ENCODE data around the gene WWTR1.

The WWTR1 gene

DNA sequence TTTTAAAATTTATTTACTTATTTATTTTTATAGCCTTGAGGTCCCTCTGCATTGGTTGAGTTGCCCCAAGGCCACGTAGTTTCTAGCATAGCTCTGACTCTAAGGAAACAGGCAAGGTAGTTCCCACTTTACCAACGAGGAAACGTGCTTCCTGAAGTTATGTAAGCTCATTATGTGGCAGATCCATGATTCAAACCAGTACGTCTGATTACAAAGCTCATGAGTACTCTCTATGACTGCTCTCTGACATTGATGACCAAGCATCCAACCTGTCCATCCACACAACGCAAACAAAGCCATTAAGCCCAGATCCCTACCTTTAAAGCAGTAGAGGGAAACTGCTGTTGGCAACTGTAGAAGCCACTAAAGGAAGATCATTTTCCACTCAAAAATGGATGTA, 25.6 kb downstream of the WWTR1 start:
- POLR2A ChIA-PET = no interaction called here
- TF ChIP-seq, protein P1, sequence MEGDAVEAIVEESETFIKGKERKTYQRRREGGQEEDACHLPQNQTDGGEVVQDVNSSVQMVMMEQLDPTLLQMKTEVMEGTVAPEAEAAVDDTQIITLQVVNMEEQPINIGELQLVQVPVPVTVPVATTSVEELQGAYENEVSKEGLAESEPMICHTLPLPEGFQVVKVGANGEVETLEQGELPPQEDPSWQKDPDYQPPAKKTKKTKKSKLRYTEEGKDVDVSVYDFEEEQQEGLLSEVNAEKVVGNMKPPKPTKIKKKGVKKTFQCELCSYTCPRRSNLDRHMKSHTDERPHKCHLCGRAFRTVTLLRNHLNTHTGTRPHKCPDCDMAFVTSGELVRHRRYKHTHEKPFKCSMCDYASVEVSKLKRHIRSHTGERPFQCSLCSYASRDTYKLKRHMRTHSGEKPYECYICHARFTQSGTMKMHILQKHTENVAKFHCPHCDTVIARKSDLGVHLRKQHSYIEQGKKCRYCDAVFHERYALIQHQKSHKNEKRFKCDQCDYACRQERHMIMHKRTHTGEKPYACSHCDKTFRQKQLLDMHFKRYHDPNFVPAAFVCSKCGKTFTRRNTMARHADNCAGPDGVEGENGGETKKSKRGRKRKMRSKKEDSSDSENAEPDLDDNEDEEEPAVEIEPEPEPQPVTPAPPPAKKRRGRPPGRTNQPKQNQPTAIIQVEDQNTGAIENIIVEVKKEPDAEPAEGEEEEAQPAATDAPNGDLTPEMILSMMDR (IDR thresholded peaks at IDR 0.05; ENCODE audit: control extremely low read depth, extremely low read depth, low read depth, missing control alignments) = no peak
- DNase-seq (ENCODE audit: extremely low spot score) = no peak
- CTCF ChIA-PET = interaction anchor here (0.7 to 1.7 kb wide), 8 partner anchors 9 to 121 kb away, joined by 3 to 7 read pairs (median 4); partner anchors contain the start of gene WWTR1

GRCh38 chr3:149630806-149631205, 27.0 kb downstream of the WWTR1 start:
- CTCF ChIA-PET = interaction anchor here (0.9 to 1.8 kb wide), 7 partner anchors 10 to 569 kb away, joined by 3 to 5 read pairs (median 4); no protein-coding TSS in a partner anchor
- TF ChIP-seq, protein P1 (IDR thresholded peaks at IDR 0.05; ENCODE audit: control extremely low read depth, extremely low read depth, low read depth, missing control alignments) = no peak
- POLR2A ChIA-PET = no interaction called here
- no peak for DNase-seq (ENCODE audit: extremely low spot score)

DNA sequence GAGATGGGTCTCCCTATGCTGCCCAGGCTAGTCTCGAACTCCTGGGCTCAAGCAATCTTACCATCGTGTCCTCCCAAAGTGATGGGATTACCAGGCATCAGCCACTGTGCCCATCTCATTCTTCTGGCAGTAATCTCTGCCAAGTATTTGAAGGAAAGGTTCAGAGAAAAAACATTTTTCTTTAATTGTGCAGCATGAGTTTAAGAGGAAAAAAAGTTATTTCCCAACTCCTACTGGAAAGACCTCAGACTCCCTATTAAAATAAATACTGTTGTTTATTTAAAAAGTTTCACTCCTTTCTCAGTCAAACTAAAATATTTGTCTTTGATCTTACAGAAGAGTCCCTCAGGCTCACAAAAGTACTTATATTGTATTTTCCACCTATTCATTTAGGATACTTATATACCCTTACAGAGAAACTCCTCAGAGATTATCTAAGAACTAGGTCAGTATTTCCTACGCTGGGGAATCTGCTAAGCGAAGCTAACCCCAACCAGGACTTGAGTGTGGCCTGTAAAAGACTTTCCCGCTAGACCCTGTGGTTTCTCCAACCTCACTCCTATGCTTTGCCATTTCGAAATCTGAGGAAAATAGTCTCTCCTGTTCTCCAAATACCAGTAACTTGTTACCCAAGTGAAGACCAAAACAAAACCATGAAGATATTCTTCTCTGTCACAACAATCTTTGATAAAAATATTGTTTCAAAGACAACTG, 28.7 kb downstream of the WWTR1 start:
- ChIA-PET POLR2A (no interaction called here), CTCF (interaction anchor here (1.7 to 1.8 kb wide), 2 partner anchors 21 to 60 kb away, joined by 4 to 6 read pairs; no protein-coding TSS in a partner anchor)
- DNase-seq (ENCODE audit: extremely low spot score) = no peak
- TF ChIP-seq, protein P1 (IDR thresholded peaks at IDR 0.05; ENCODE audit: control extremely low read depth, extremely low read depth, low read depth, missing control alignments) = no peak

DNA sequence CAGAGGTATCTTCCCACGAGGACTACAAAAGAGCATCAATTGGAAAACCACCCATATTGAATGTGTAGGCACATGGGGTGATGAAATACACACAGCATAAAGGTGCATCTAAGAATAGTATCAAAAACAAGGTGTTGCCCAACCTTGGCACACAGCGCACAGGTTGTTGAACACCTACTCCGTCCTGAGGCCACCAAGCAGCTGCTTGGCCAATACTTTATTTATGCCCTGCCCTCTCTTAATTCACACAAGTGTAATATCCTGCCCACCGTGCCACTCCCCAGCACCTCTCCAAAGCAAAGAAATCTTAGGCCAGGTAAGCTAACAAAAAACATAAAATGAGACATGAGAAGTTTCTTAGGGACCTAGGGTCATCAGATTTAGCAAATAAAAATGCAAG, 31.2 kb downstream of the WWTR1 start:
- TF ChIP-seq, protein P1 (IDR thresholded peaks at IDR 0.05; ENCODE audit: control extremely low read depth, extremely low read depth, low read depth, missing control alignments) = no peak
- no peak for DNase-seq (ENCODE audit: extremely low spot score)
- ChIA-PET CTCF (interaction anchor here (1.0 to 1.1 kb wide), 2 partner anchors 12 to 31 kb away, joined by 3 to 4 read pairs; partner anchors contain the start of gene WWTR1), POLR2A (no interaction called here)

DNA sequence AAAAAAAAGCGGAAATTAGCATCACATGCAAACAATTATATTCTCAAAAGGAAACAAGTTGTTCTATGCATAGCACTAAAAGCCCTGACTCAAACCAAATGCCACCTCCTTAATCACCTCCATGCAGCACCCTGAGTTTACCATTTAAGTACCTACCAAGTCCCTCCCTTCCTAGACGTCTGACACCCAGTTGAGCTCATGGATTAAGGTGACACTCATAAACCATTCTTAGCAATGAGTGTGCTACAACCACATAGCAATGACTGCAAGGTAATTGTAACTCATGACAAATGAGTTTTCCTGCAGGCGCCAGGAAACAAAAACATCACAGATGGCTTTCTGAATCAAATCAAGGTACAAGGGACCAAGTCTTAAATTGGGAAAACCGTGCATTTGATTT, 32.0 kb downstream of the WWTR1 start:
- TF ChIP-seq, protein P1 (IDR thresholded peaks at IDR 0.05; ENCODE audit: control extremely low read depth, extremely low read depth, low read depth, missing control alignments) = no peak
- ChIA-PET POLR2A (no interaction called here), CTCF (interaction anchor here (1.0 to 1.1 kb wide), 2 partner anchors 13 to 32 kb away, joined by 3 to 4 read pairs; partner anchors contain the start of gene WWTR1)
- no peak for DNase-seq (ENCODE audit: extremely low spot score)

DNA sequence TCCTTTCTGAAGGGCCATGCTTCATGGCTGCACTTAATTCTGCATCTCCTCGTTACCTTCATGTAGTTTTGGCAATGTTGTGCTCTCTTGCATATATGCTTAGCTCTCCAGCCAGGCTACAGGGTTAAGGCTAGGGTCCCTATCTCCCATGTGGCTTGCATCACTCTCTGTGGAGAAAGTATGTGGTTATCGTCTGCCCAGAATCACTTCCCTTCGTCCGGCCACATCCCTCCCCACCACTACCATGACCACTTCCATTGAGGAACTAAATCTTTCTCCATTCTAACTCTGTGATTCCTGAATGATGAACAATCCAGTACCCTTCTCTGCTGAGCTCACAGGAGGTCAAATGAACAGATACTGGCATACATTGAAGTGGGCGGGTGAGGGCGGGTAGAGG, 34.0 kb downstream of the WWTR1 start:
- TF ChIP-seq, protein P1 (IDR thresholded peaks at IDR 0.05; ENCODE audit: control extremely low read depth, extremely low read depth, low read depth, missing control alignments) = no peak
- ChIA-PET CTCF (interaction anchor here (1.2 to 1.7 kb wide), 2 partner anchors 8 to 9 kb away, joined by 3 to 7 read pairs; no protein-coding TSS in a partner anchor), POLR2A (no interaction called here)
- no peak for DNase-seq (ENCODE audit: extremely low spot score)
